GM19397 (cell line): ENCODE measurements around the gene SVIL.
"Not testable (repeated sequence)": the region's sequence is repeated elsewhere in the genome, so short reads cannot be mapped to it uniquely, and the experiment has no call there.

Source experiments
- ATAC-seq: cut with Tn5 transposase; IDR thresholded peaks from one replicate; pipeline ENCODE4 v1.9.1; 2021; ENCODE audit warnings: mild to moderate bottlenecking, moderate library complexity; ENCODE audit not compliant: unreplicated experiment

SVIL gene

DNA sequence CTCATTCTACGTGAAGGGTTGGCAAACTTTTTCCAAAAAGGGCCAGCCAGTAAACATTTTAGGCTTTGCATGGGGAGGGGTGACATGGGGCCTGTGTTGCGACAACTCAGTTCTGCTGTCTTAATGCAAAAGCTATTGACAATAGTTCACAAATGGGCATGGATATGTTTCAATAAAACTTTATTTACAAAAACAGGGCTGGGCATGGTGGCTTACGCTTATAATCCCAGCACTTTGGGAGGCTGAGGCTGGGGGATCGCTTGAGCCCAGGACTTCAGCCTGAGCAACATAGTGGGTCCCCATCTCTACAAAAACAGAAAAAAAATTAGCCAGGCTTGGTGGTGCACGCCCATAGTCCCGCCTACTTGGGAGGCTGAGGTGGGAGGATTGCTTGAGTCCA is 141.1 kb downstream of the SVIL start:
- no peak for ATAC-seq

GRCh38 chr10:29492774-29493173 is 142.0 kb downstream of the SVIL start:
- no peak for ATAC-seq

- ATAC-seq: no peak
Observed at GRCh38 chr10:29491918-29492317, 142.9 kb downstream of the SVIL start.

DNA sequence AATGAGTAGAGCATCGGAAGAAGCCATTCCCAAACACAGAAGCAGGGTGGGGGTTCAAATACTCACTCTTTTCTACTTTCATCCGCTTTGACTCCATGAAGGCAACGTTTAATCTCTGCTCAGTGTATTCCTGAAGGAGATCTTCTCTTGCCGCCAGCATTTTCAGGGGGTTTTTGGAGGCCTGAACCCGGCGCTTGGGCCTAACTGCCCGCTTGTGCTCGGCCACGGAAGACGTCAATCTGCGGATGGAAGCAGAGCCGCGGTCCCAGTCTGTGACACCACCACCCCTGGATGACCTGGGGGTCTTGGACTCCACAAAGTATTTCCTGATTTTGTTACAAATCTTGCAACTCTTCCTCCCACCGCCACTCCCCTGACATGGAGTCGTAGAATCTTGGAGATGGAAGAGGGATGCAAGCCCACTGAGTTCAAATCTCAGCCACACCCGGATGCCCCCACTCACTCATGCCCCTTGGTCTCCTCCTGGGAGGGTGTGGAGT is 143.9 kb downstream of the SVIL start:
- ATAC-seq: not testable (repeated sequence)

- not testable (repeated sequence) for ATAC-seq
Observed at GRCh38 chr10:29488471-29488870, 146.3 kb downstream of the SVIL start.

DNA sequence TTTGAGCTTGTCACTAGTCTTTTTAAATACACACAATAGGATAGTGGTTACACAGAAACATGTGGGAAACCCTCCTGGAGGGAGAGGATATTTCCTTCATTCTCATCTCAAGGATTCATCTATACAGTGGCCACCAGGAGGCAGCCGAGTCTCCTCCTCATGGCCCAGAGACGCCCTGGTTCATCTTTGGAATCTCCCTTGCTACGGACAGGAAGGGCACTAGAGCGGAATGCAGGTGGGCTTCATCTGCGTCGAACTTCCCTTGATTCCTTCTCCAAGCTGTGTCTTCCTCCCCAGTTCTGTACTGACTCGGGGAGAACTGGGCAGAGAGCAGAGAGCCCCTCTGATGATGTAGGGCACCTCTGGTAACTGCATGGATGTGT is 146.9 kb downstream of the SVIL start:
- ATAC-seq: not testable (repeated sequence)

DNA sequence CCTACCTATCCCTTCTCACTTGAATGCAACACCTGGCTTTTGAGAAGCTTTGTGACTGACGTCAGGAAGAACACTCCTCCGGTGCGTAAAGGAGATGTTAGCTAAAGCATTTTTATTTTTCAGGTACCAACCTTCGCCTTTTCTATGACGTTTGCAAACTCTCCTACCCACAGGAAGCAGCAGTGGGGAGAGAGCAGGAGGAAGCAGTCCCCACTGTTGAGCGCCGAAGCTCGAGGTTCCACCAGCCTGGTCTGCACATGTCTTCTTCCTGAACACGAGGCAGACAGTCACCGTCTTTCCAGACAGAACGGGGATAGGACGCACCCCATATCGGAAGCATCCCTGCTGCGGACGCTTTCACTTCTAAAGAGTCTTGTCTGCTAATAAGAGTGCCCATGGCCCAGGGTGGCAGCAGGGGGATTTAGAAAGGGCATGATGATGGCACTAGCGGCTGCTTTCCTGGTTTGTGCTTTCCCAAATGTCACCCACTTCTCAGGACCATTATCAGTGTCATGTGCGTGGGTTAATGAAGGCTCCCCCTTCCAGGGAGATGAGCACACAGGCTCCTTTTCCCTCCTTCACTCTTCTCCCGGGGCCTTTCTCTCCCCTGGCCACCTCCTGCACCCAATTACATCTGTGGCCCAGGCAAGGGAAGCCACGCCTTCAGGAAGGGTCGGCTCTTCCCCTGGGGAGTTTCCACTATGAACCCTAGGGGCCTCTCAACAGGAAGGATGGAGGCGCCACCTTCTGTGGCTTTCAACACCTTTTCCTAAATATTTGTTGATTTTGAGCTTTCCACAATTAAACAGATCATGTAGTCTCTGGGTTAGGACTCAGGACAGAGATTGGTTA is 147.5 kb downstream of the SVIL start:
- not testable (repeated sequence) for ATAC-seq

DNA sequence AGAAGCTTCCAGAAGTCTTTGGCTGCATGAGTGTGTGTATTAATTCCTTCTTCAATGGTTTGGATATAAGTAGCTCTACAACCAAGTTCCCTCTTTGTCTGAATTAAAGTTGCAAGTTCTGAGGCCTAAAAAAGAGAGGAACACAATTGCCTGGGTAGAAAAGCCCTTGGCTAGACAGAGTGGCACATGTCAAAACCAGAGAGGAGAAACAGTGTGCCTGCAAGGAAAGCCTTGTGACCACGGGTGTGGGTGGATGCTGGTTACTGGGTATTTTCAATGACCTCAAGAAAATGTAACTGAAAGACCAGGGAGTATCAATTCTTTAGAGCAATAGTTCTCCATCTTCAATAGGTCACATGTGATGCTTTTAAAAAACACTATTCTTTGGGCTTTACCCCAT is 148.3 kb downstream of the SVIL start:
- ATAC-seq: no peak

GRCh38 chr10:29484677-29485076 is 150.1 kb downstream of the SVIL start:
- ATAC-seq: not testable (repeated sequence)

DNA sequence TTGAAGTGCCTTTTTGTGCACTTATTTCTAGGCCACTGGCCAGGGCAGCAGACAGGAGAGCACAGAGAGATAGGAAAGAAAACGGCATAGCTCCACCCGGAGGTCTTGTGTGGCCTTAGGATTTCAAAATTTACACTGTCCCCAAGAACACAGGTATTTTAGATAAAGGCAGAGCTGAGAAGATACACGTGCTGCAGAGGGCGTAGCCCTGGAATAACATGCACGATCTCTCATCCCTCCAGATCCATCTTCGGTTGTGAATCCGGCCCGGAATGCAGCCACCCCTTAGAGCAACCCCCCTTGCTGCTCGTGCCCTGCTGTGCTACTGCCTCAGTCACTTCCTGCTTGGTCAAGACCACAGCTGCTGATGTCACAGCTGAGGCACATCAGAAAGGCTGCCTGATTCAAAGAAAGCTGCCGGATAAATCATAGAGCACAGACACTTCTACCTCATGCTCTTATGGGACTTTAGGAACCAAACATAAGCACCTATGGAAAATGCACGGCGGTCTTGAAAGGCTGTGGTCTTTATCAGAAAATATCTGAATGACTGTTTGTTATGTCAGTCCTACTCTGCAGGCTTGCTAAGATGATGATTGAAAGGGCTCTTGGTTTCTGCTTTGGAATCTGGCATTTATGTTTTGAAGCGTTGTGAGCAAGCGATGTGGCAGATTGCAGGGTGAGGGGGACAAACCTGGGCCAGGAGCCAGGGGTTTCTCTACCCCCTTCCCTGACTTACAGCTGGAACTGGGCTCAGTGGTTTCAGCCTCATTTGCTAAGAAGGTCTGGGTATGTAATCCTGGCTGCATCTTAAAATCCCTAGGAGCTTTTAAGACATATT is 152.0 kb downstream of the SVIL start:
- no peak for ATAC-seq

DNA sequence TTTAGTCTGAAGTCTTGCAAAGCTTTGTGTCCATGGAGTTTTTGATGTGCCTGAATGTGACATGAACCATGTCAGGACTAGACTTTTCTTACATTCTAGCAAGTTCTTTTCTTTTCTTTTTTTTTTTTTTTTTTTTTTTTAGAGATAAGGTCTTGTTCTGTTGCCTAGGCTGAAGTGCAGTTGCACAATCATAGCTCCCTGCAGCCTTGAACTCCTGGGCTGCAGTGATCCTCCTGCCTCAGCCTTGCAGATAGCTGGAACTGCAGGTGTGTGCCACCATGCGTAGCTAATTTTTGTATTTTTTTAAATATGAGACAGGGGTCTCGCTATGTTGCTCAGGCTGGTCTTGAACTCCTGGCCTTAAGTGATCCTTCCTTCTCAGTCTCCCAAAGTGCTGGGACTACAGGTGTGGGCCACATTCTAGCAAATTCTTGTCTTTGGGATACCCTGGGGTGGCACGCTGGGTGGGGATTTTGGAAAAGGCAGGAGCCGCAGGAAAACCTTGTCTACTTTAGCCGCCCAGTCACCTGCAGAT is 152.8 kb downstream of the SVIL start:
- no peak for ATAC-seq

GRCh38 chr10:29479981-29480954 is 154.5 kb downstream of the SVIL start:
- no peak for ATAC-seq

DNA sequence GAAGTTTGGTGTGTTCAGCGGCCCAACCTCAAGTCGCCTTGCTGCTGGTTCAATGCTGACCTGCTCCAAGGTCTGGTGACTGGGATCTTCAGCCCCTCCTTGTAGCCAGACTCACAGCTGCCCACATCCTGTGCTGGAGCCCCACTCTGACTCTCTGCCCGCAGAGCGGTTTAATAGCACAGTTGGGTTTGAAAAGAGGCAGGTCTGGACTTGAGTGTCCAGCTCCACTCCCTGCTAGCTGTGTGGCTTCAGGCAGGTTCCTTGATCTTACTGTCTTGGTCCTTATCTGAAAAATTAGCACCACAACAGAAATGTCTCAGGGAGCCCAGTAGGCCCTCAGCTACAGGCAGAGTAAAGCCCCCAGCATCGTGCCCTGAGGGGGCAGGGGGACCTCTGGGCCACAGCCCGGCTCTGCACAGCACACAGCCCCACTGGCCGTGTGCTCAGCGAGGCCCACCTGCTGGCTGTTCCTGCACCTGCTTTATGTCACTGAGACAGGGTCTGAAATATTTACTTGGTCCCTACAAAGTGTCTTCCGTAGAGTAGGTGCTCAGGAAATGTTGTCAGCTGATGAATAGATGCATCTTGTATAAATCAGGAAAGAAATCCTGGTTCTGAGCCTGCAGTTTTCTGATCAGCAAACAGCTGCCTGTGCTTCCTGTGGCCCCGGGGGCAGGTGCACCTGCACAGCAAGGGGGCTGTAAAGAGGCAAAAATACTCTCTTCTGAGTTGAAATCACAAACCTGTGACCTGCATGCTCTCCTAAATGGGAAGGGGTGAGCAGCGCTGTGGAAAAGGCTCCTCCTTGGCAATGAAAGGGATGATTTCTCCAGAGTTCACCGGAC is 155.5 kb downstream of the SVIL start:
- no peak for ATAC-seq

GRCh38 chr10:29473406-29474100 is 161.2 kb downstream of the SVIL start:
- no peak for ATAC-seq

DNA sequence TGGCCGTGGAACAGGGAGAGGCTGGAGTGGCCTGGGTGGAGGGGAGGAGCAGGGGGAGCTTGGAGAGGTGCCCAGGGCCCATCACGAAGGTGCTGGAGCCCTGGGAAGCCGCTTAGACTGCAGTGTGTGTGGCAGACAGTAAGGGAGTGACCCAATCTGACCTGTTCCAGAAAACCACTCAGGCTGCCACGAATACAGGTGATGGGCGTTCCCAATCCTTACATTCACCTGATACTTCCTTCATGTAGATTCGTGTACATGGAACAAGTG is 161.7 kb downstream of the SVIL start:
- ATAC-seq: no peak

GRCh38 chr10:29472301-29473086 is 162.3 kb downstream of the SVIL start:
- no peak for ATAC-seq

DNA sequence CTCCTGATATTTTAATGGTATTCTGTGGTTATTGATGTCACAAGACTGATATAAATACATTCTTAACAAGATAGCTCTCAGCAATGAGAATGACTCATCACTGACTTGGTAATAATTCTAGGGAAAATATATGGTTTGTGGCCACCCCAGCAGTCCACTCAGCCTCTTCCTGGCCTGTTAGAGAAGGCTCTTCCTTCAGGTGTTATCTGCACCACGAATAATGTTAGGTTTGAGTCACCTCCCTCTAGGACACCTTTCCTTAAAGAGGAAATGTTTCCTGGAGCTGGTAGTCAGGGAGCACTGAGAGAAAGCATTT is 163.3 kb downstream of the SVIL start:
- no peak for ATAC-seq

- no peak for ATAC-seq
Observed at GRCh38 chr10:29470843-29471543, 163.8 kb downstream of the SVIL start.
